Naive thymus-derived CD4-positive, alpha-beta T cell (primary cell): ENCODE measurements around the gene MKNK1. TPM values are rescaled to one million over a fixed set of nuclear protein-coding genes. Genes with fewer than 3 reads are reported as not detected.

Experiments
- ATAC-seq: fragments of 150-1000 bp; cut with Tn5 transposase; 2 replicates; pipeline ENCODE4 v1.10.0; 2021; ENCODE audit warnings: mild to moderate bottlenecking, moderate library complexity
- CTCF ChIA-PET: fragments of 350-600 bp; sonication (Branson Sonifier 250); formaldehyde crosslinking; loops from one replicate; lab custom pipeline; 2021; ENCODE audit warnings: antibody characterized with exemption; lab: Charles Lee
- POLR2A ChIA-PET: fragments of 350-600 bp; sonication (Branson Sonifier 250); formaldehyde crosslinking; loops from one replicate; lab custom pipeline; 2021; ENCODE audit warnings: antibody characterized with exemption, inconsistent platforms; lab: Charles Lee
- DNase-seq, 9 donors: peaks; one replicate each; pipeline versions ENCODE4 v3.0.0 to v3.0.0-alpha.2; 2020 to 2022; ENCODE audit warnings: mixed read lengths in 1 of 9
- H3K27ac ChIP-seq: one replicate; pipeline ENCODE4 v1.7.0; 2013; ENCODE audit warnings: mild to moderate bottlenecking, low read depth, low read length, moderate library complexity
- H3K27me3 ChIP-seq, 2 donors: one replicate each; pipeline ENCODE4 v1.7.0; 2013; ENCODE audit warnings: low read length in 2 of 2, mild to moderate bottlenecking in 2 of 2, moderate library complexity in 2 of 2; ENCODE audit not compliant: control insufficient read depth in 2 of 2, insufficient read depth in 2 of 2
- H3K36me3 ChIP-seq, 3 experiments: 1 replicate in 2 of 3; 2 replicates in 1 of 3; pipeline ENCODE4 v1.7.0; 2013; ENCODE audit warnings: low read length in 3 of 3, mild to moderate bottlenecking in 3 of 3, moderate library complexity in 1 of 3; ENCODE audit not compliant: insufficient read depth in 3 of 3, control insufficient read depth in 2 of 3
- H3K4me1 ChIP-seq, 2 donors: one replicate each; pipeline ENCODE4 v1.7.0; 2013; ENCODE audit warnings: low read length in 2 of 2, mild to moderate bottlenecking in 2 of 2, moderate library complexity in 1 of 2; ENCODE audit not compliant: control insufficient read depth in 2 of 2, insufficient read depth in 2 of 2
- H3K4me3 ChIP-seq: 2 replicates; pipeline ENCODE4 v1.7.0; 2013; ENCODE audit warnings: mild to moderate bottlenecking, low read length
- H3K9me3 ChIP-seq, 3 experiments: 1 replicate in 2 of 3; 2 replicates in 1 of 3; pipeline ENCODE4 v1.7.0; 2013; ENCODE audit warnings: low read length in 3 of 3; ENCODE audit not compliant: control insufficient read depth in 2 of 3
- H3K27ac Mint-ChIP-seq, 9 donors: one replicate each; pipeline ENCODE4 v1.8.0; 2020 to 2022; ENCODE audit warnings: mixed read lengths in 9 of 9, mild to moderate bottlenecking in 8 of 9, moderate library complexity in 5 of 9, inconsistent platforms in 2 of 9
- H3K27me3 Mint-ChIP-seq, 5 donors: one replicate each; pipeline ENCODE4 v1.8.0; 2021 to 2022; ENCODE audit warnings: mixed read lengths in 5 of 5, mild to moderate bottlenecking in 1 of 5
- H3K36me3 Mint-ChIP-seq, 5 donors: one replicate each; pipeline ENCODE4 v1.8.0; 2020 to 2022; ENCODE audit warnings: mixed read lengths in 5 of 5, mild to moderate bottlenecking in 3 of 5, inconsistent platforms in 1 of 5
- H3K4me1 Mint-ChIP-seq, 7 donors: one replicate each; pipeline ENCODE4 v1.8.0; 2020 to 2022; ENCODE audit warnings: mixed read lengths in 7 of 7, mild to moderate bottlenecking in 3 of 7, inconsistent platforms in 1 of 7
- H3K4me3 Mint-ChIP-seq, 10 donors: one replicate each; pipeline ENCODE4 v1.8.0; 2020 to 2022; ENCODE audit warnings: mild to moderate bottlenecking in 10 of 10, mixed read lengths in 10 of 10, moderate library complexity in 6 of 10, inconsistent platforms in 2 of 10
- H3K9me3 Mint-ChIP-seq, 11 donors: one replicate each; pipeline ENCODE4 v1.8.0; 2020 to 2022; ENCODE audit warnings: mixed read lengths in 11 of 11, mild to moderate bottlenecking in 4 of 11, inconsistent platforms in 1 of 11, moderate library complexity in 1 of 11
- intact Hi-C, 2 donors: fragments of 100-400 bp; cut with micrococcal nuclease; formaldehyde crosslinking; loops; one replicate each; pipeline ENCODE4 v1.15.1; 2023
- polyA plus RNA-seq, 2 donors: library from polyadenylated mRNA; unstranded; fragments of 300-500 nt; fragmentation: Illumina TruSeq; gene quantifications; one replicate each; pipeline ENCODE4 v1.2.3, GENCODE V29; 2021
- total RNA-seq, 6 experiments: library from RNA in 5 of 6; stranded (reverse) in 5 of 6; gene quantifications; 1 replicate in 5 of 6; 2 replicates in 1 of 6; pipeline ENCODE4 v1.2.3 and lab custom pipeline; 2021 to 2026

Gene MKNK1
- total and polyA plus RNA-seq, 7 experiments from 2014 or later = 21.9 to 80.1 (median 53.3) TPM

GRCh38 chr1:46647611-46648010, 43.5 kb upstream of the MKNK1 start:
- intact Hi-C loops = no loop called here
- H3K27ac Mint-ChIP-seq = no peak overlapping the region
- peaks cover 18 to 45% (median 41%) of the 10 kb centered on the region in 5 donors for H3K36me3 Mint-ChIP-seq
- no peak overlapping the region for H3K4me3 ChIP-seq
- no peaks in the 10 kb centered on the region for H3K4me1 ChIP-seq
- H3K9me3 Mint-ChIP-seq = peaks cover 0 to 5% (median 3%) of the 10 kb centered on the region in 11 donors
- no peaks in the 10 kb centered on the region for H3K4me1 Mint-ChIP-seq
- ChIA-PET POLR2A (no interaction called here), CTCF (no interaction called here)
- no peak for ATAC-seq
- no peak for DNase-seq
- no peaks in the 10 kb centered on the region for H3K27me3 ChIP-seq
- no peak overlapping the region for H3K4me3 Mint-ChIP-seq
- H3K27ac ChIP-seq = no peak overlapping the region
- H3K9me3 ChIP-seq = no peaks in the 10 kb centered on the region
- peaks cover 0 to 35% (median under 1%) of the 10 kb centered on the region in 3 experiments for H3K36me3 ChIP-seq
- H3K27me3 Mint-ChIP-seq = no peaks in the 10 kb centered on the region

GRCh38 chr1:46646844-46647243, 42.8 kb upstream of the MKNK1 start:
- peaks cover 0 to 38% (median 0%) of the 10 kb centered on the region in 3 experiments for H3K36me3 ChIP-seq
- no peaks in the 10 kb centered on the region for H3K4me1 Mint-ChIP-seq
- POLR2A ChIA-PET = no interaction called here

DNA sequence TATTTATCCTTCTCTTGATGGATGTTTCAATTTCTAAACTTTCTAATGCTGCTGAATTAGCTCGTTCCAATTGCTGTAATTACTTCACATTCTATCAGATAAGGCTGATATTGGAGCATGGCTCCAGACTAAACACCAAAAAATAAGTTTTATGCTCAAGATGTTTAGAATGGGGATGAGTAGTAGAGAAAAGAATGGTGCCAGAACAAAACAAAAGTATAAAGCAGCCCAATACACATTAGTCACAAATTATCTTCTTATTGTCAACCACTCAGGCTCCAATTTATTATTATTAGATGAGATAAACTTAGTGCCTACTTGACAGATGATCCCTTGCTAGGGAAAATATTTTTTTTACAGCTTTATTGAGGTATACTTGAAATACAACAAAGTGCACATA, 42.3 kb upstream of the MKNK1 start:
- H3K27ac ChIP-seq = no peak overlapping the region
- no peak overlapping the region for H3K4me3 Mint-ChIP-seq
- H3K9me3 Mint-ChIP-seq = peaks cover 0 to 4% (median 3%) of the 10 kb centered on the region in 11 donors
- intact Hi-C loops = no loop called here
- CTCF ChIA-PET = no interaction called here
- H3K4me3 ChIP-seq = no peak overlapping the region
- H3K4me1 Mint-ChIP-seq = no peaks in the 10 kb centered on the region
- no peaks in the 10 kb centered on the region for H3K27me3 ChIP-seq
- no peaks in the 10 kb centered on the region for H3K27me3 Mint-ChIP-seq
- H3K36me3 ChIP-seq = peaks cover 0 to 39% (median 0%) of the 10 kb centered on the region in 3 experiments
- ATAC-seq = no peak
- H3K27ac Mint-ChIP-seq = no peak overlapping the region
- no peak for DNase-seq
- POLR2A ChIA-PET = no interaction called here
- H3K36me3 Mint-ChIP-seq = peaks cover 22 to 44% (median 37%) of the 10 kb centered on the region in 5 donors
- no peaks in the 10 kb centered on the region for H3K9me3 ChIP-seq
- no peaks in the 10 kb centered on the region for H3K4me1 ChIP-seq

More at GRCh38 chr1:46646844-46647243, 42.8 kb upstream of the MKNK1 start:
- Histone ChIP-seq H3K27ac (no peak overlapping the region), H3K9me3 (no peaks in the 10 kb centered on the region), H3K27me3 (no peaks in the 10 kb centered on the region), H3K4me1 (no peaks in the 10 kb centered on the region), H3K4me3 (no peak overlapping the region)
- Mint-ChIP-seq H3K4me3 (no peak overlapping the region), H3K9me3 (peaks cover 0 to 4% (median 3%) of the 10 kb centered on the region in 11 donors), H3K27me3 (no peaks in the 10 kb centered on the region), H3K36me3 (peaks cover 22 to 45% (median 34%) of the 10 kb centered on the region in 5 donors), H3K27ac (no peak overlapping the region)
- intact Hi-C loops = no loop called here
- ATAC-seq (no peak), DNase-seq (no peak)
- CTCF ChIA-PET = interaction anchor here (0.6 kb wide), 1 partner anchor 11 kb away, joined by 5 read pairs; no protein-coding TSS in a partner anchor

DNA sequence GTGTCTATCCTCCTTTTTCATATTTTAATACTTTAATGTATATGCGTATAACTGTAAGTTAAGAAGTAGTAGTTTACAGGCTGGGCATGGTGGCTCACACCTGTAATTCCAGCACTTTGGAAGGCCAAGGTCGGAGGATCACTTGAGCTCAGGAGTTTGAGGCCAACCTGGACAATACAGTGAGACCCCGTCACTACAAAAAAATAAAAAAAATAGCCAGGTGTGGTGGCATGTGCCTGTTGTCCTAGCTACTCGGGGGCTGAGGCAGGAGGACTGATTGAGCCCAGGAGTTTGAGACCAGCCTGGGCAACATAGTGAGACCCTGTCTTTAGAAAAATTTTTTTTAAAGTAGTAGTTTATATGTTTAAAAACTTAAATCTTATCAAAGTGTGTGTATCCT, 41.7 kb upstream of the MKNK1 start:
- ChIA-PET POLR2A (no interaction called here), CTCF (interaction anchor here (0.9 kb wide), 1 partner anchor 21 kb away, joined by 3 read pairs; no protein-coding TSS in a partner anchor)
- H3K4me3 Mint-ChIP-seq = no peak overlapping the region
- H3K9me3 Mint-ChIP-seq = peaks cover 0 to 4% (median 3%) of the 10 kb centered on the region in 11 donors
- intact Hi-C loops = no loop called here
- ATAC-seq = no peak
- DNase-seq = no peak
- H3K27ac ChIP-seq = no peak overlapping the region
- peaks cover 0 to 39% (median 0%) of the 10 kb centered on the region in 3 experiments for H3K36me3 ChIP-seq
- peaks cover 22 to 45% (median 37%) of the 10 kb centered on the region in 5 donors for H3K36me3 Mint-ChIP-seq
- no peaks in the 10 kb centered on the region for H3K4me1 Mint-ChIP-seq
- H3K27me3 Mint-ChIP-seq = no peaks in the 10 kb centered on the region
- no peak overlapping the region for H3K4me3 ChIP-seq
- no peak overlapping the region for H3K27ac Mint-ChIP-seq
- no peaks in the 10 kb centered on the region for H3K9me3 ChIP-seq
- no peaks in the 10 kb centered on the region for H3K4me1 ChIP-seq
- H3K27me3 ChIP-seq = no peaks in the 10 kb centered on the region

- Histone ChIP-seq H3K9me3 (no peaks in the 10 kb centered on the region), H3K36me3 (peaks cover 0 to 26% (median 0%) of the 10 kb centered on the region in 3 experiments), H3K27ac (no peak overlapping the region), H3K4me1 (no peaks in the 10 kb centered on the region), H3K27me3 (no peaks in the 10 kb centered on the region), H3K4me3 (no peak overlapping the region)
- ChIA-PET CTCF (no interaction called here), POLR2A (no interaction called here)
- no peak for DNase-seq
- Mint-ChIP-seq H3K4me3 (no peak overlapping the region), H3K9me3 (no peaks in the 10 kb centered on the region), H3K4me1 (no peaks in the 10 kb centered on the region), H3K36me3 (peaks cover 18 to 34% (median 28%) of the 10 kb centered on the region in 5 donors), H3K27ac (no peak overlapping the region), H3K27me3 (no peaks in the 10 kb centered on the region)
- intact Hi-C loops = no loop called here
- no peak for ATAC-seq
Measured at GRCh38 chr1:46643368-46643775, 39.3 kb upstream of the MKNK1 start.

DNA sequence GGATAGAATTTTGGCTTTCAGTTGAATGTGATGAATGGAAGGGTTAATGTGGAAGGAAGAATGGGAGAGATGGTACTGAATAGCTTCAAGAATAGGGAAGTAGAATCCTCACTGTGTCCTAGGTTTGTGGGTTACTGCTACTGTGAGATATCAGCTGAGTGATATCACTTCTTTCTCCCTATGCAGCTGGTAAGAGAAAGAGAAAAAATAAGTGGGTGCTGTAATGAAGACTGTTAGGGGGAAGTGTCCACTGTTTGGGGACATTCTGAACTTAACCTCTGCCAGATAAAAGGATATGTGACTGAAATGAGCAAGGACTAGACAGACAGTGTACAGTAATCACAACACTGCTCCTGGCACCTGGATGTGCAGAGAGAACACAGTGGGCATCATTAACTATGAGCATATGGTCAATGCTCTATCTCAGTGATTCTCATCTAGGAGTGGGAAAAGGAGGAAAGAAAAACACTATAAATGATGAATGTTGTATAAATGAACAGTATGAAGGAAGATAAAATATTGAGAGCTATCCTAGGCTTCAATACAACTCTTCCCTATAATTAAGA, 38.1 kb upstream of the MKNK1 start:
- peaks cover 0 to 30% (median 0%) of the 10 kb centered on the region in 3 experiments for H3K36me3 ChIP-seq
- POLR2A ChIA-PET = no interaction called here
- H3K36me3 Mint-ChIP-seq = peaks cover 14 to 29% (median 23%) of the 10 kb centered on the region in 5 donors

DNA sequence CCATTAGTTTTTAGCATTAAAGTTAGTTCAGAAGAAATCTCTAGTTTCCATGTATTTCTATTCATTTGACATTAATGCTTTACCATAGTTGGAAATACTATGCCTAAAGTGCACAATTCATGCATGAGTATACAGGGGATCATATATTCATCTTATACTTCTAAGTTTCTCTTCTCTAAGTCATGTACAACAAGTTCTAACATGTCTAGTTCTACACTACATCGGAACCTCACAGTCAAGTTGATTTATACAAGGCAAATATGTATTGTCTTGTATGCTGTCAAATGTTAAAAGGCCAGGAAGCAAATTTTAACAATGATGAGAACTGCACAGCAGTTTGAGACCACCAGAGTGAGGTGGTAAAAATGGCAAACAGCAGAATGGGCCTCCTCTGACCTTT, 35.5 kb upstream of the MKNK1 start:
- no peaks in the 10 kb centered on the region for H3K9me3 ChIP-seq
- no peak overlapping the region for H3K27ac ChIP-seq
- H3K36me3 Mint-ChIP-seq = peaks cover 4 to 46% (median 29%) of the 10 kb centered on the region in 5 donors
- H3K4me1 ChIP-seq = no peaks in the 10 kb centered on the region
- CTCF ChIA-PET = no interaction called here
- H3K36me3 ChIP-seq = peaks cover 0 to 42% (median 7%) of the 10 kb centered on the region in 3 experiments
- H3K27me3 ChIP-seq = no peaks in the 10 kb centered on the region
- no peaks in the 10 kb centered on the region for H3K9me3 Mint-ChIP-seq
- DNase-seq (no peak), ATAC-seq (no peak)
- intact Hi-C loops = no loop called here
- POLR2A ChIA-PET = no interaction called here
- no peak overlapping the region for H3K4me3 Mint-ChIP-seq
- H3K4me1 Mint-ChIP-seq = peaks cover 0 to 5% (median 0%) of the 10 kb centered on the region in 7 donors
- no peak overlapping the region for H3K4me3 ChIP-seq
- no peaks in the 10 kb centered on the region for H3K27me3 Mint-ChIP-seq
- H3K27ac Mint-ChIP-seq = no peak overlapping the region

More for the DNA sequence above, 38.1 kb upstream of the MKNK1 start:
- no peak for ATAC-seq
- CTCF ChIA-PET = no interaction called here
- Histone ChIP-seq H3K9me3 (no peaks in the 10 kb centered on the region), H3K27me3 (no peaks in the 10 kb centered on the region), H3K4me3 (no peak overlapping the region), H3K27ac (no peak overlapping the region), H3K4me1 (no peaks in the 10 kb centered on the region)
- intact Hi-C loops = no loop called here
- no peak for DNase-seq
- Mint-ChIP-seq H3K4me3 (no peak overlapping the region), H3K9me3 (no peaks in the 10 kb centered on the region), H3K27me3 (no peaks in the 10 kb centered on the region), H3K4me1 (no peaks in the 10 kb centered on the region), H3K27ac (no peak overlapping the region)
